ENCODE results near the gene SHISA5.

GRCh38 chr3:48441940-48442339, 62.0 kb downstream of the SHISA5 start:
- TF ChIP-seq POLR2AphosphoS5 (IDR thresholded peaks at IDR 0.05; ENCODE audit: borderline replicate concordance, low read depth, low read length), result no peak
- TF ChIP-seq EZH2 (IDR thresholded peaks at IDR 0.05), result no peak

Data from SK-N-MC (cell line).